Fibroblast of pulmonary artery (primary cell): Measurements from ENCODE around the gene SPTBN1.

Experiments
- DNase-seq: peaks from one replicate; pipeline ENCODE4 v3.0.0-alpha.2; 2010; ENCODE audit warnings: low read depth
- H3K4me3 ChIP-seq: replicated peaks from 2 replicates; pipeline ENCODE4 v1.5.1; 2011; ENCODE audit warnings: low read depth, mild to moderate bottlenecking, control low read depth, low read length, moderate library complexity
- CTCF ChIP-seq: IDR thresholded peaks from 2 replicates; pipeline ENCODE4 v1.5.1; 2011; ENCODE audit warnings: mild to moderate bottlenecking, control low read depth, low read length, inconsistent platforms; ENCODE audit errors: missing control alignments

SPTBN1 gene

DNA sequence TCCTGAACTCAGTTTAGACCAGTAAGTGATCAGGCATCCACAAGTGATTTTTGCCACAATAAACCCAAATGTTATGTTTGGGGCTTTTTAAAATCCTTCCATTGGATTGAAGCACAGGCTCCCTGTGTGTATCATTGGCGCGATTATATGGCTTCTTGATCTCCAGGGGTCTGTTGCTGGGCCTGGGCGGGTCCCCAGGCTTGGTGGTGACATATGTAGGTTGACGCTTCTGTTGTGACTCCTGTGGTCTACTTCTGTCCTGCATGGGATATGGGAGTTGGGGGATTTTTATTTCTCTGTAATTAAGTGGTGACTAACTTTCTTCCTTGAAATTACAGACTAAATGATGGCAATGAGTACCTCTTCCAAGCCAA lies 211.1 kb downstream of the SPTBN1 start:
- no peak overlapping the region for H3K4me3 ChIP-seq
- TF ChIP-seq CTCF, result no peak
- DNase-seq, result no peak

- no peak for TF ChIP-seq CTCF
- DNase-seq, result no peak
Measured at GRCh38 chr2:54667726-54668650, 211.9 kb downstream of the SPTBN1 start.

DNA sequence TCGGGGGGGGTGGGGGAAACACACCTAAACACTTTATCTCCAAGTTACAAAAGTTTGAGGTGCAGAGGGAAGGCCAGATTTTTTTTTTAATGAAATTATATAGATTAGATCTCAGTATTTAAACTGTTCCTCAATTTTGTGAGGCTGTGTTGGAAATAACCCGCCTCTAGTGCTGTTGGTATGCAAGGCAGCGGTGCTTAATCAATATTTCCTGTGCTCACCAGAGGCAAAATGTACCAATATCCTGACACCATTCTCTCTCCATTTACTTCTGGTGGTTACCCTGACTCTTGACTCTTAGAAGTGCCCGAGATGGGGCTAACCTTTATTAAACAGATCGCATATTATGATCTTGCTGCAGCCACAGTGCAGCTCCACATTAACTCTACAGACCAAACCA lies 212.6 kb downstream of the SPTBN1 start:
- TF ChIP-seq CTCF, result no peak
- H3K4me3 ChIP-seq, result no peak overlapping the region
- DNase-seq, result no peak

More at GRCh38 chr2:54667726-54668650, 211.9 kb downstream of the SPTBN1 start:
- no peak overlapping the region for H3K4me3 ChIP-seq

- peak; percentile 93 for DNase-seq
Measured at GRCh38 chr2:54669677-54670484, 213.8 kb downstream of the SPTBN1 start.

DNA sequence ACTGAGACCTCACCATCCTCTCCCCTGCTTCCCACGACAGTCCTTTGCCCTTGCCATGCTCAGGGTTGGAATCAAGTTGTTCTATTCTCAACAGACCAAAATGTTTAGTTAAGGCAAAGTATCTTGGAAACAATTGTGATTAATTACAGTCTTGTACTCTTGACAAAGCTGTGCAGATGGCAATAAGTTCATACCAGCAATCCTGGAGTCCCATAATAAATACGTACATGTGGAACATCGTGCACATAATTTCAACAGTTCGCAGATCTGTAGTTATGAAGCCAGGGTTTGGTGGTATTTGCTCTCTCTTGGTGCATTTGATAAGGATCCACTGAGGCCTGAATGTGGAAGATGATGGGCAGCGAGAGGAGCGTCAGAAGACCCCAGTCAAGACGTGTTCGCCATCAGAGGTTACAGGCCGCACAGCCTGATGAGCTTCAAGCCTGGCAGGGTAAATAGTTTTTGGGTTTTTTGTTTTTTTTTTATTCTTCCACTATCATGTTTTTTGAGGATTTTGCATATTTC lies 214.4 kb downstream of the SPTBN1 start:
- no peak for TF ChIP-seq CTCF

More at GRCh38 chr2:54669677-54670484, 213.8 kb downstream of the SPTBN1 start:
- TF ChIP-seq CTCF, result no peak
- no peak overlapping the region for H3K4me3 ChIP-seq

GRCh38 chr2:54671010-54671409 lies 214.9 kb downstream of the SPTBN1 start:
- H3K4me3 ChIP-seq, result no peak overlapping the region
- no peak for DNase-seq
- no peak for TF ChIP-seq CTCF

More for the DNA sequence above, 214.4 kb downstream of the SPTBN1 start:
- no peak for DNase-seq
- H3K4me3 ChIP-seq, result no peak overlapping the region
